Skin epidermis (tissue), 12 donors: ENCODE results near the gene TBX18.
A peak's percentile ranks its signal among the peaks of the same experiment; 100 is the strongest.

ENCODE experiments used
- H3K27ac ChIP-seq, 21 experiments: fragments of 200-600 bp; sonication (generic) in 11 of 21; one replicate each; pipeline ENCODE4 v1.5.0; 2020; ENCODE audit warnings: mild to moderate bottlenecking in 3 of 21, inconsistent platforms in 2 of 21, moderate library complexity in 2 of 21
- H3K4me3 ChIP-seq, 7 experiments: fragments of 200-600 bp; sonication (generic) in 2 of 7; one replicate each; pipeline ENCODE4 v1.5.0; 2020; ENCODE audit warnings: inconsistent platforms in 2 of 7, mild to moderate bottlenecking in 2 of 7, moderate library complexity in 1 of 7

TBX18 gene

DNA sequence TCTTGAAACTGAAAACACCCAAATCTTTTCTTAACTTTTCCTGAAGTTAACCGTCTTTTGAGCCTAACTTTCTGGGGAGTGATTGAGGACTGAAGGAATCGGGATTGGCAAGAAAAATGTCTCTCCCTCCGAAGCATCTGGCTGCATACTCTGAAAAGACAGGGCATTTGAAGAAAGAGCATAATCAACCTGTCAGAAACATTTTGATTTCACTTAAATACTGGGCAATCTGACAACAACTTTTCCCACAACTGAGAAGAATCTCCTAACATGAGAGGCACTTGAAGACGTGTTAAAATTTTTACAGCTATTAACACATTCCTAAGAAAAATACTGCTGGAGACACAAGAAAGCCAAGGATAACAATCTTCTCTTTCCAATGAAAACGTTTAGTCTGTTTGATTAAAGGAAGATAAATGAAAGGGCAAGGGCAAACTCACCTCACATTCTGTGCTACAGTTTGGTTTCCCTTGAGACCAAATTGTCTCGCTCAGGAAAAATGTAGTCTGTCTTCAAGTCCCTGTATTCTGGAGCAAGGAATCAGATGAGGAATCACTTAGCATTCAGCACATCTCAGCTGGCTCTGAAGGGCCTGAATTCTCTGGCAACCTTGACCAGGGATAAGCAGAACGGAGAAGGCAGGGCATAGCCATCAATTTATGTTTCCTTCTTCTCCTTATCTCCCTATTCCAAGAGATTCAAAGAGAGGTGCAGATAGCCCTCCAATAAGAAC lies 76.1 kb downstream of the TBX18 start:
- H3K4me3 ChIP-seq = no peak overlapping the region
- H3K27ac ChIP-seq = peak overlapping the region in 1 of 21 experiments; percentile 1

DNA sequence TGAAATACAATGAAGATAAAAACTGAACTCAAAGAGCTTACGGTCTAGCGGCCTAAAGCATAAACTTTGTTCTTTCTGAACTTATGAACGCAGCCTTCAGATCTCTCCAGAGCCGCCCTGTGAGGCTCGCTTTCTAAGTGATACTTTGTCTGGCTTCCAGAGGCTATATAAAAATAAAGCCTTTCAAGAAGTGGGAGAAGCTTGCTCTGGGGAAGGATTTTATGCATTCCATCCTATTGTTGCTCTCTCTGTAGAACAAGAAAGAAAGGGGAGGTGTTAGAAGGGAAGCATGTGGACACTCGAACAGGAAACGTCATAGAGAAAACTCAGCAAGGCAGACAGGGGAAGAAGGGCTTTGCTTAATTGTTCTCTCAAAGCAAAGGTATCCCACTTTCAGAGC lies 77.0 kb downstream of the TBX18 start:
- Histone ChIP-seq H3K4me3 (no peak overlapping the region), H3K27ac (peak overlapping the region in 1 of 21 experiments; percentile 1)

DNA sequence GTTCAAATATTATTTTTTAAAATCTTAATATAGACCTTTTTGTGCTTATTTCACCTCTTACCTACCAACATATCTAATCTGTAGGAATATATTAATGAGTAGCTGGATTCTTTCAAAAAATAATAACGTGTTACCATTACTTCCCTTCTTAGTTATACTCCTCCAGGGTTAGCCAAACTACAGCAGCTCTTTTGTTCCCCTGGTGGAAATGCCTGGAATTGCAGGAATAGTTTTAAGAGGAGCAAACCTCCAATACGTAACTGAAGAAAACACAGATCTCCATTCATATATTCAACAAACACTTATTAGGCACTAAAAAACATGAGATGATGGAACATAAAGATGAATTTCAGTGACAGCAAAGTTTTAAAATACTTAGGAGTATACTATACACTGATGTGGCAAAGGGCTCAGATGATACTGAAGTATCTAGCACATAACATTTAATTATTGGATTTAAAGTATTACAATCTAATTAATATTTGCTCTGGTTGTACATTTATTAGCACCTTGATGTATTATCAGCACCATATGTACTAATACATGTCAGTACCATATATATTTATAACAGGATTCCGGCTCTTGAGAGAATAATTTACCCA lies 78.3 kb downstream of the TBX18 start:
- Histone ChIP-seq H3K4me3 (no peak overlapping the region), H3K27ac (no peak overlapping the region)

DNA sequence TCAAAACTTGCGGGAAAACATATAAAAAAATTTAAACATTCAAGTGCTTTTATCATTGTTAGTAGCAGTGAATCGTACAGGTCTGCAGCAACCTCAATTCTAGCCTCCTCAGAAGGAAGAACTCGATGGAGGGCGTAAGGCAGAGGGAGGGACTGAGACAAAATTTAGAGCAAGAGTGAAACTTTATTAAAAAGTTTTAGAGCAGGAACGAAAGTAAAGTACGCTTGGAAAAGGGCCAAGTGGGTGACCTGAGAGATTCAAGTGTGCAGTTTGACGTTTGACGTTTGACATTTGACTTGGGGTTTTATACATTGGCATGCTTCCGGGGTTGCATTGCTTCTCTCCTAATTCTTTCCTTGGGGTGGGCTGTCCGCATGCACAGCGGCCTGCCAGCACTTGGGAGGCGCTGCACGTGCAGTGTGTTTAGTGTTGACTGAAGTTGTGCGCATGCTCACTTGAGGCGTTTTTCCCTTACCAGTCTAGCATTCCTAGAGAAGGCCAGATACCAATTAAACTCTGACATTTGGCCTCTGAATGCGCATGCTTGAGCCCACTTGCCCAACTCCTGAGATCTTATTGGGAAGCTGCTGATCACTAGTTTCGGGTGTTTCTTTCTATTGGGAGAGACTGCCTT lies 82.6 kb downstream of the TBX18 start:
- Histone ChIP-seq H3K4me3 (no peak overlapping the region), H3K27ac (no peak overlapping the region)

DNA sequence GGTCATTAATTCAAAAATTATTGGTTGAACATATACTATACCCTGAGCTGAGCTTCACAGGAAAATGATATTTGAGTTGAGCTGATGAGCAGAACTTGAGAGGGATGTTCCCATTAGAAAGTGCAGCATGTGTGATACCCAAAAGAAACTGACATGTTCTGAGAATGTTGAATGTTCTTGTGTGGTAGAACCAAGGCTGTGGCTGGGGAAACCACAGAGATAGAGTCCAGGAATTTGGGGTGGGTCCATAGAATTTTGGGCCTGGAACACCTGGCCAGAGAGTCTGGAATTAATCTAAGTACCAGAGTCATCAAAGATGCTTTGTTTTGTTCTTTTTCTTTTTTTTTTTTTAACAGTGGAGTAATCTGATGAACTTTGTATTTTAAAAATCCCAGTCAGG lies 88.7 kb downstream of the TBX18 start:
- Histone ChIP-seq H3K27ac (no peak overlapping the region), H3K4me3 (no peak overlapping the region)

DNA sequence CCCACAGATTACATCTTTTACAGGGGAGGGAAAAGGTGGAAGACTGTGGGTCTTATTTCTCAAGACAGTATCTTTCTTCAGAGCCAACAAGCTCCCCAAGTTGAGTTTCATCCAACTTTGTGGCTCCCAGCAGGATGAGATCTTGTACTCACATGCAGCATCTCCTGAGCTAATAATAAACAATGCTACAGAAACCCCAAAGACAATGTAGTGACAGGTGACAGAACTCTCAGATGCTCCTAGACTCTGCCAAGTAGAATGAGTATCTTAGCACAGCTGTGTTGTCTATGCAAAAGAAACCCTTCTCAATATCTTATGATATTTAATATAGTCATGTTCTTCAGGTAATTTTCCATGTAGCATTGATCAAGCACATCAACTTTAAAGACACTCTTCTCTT lies 90.0 kb downstream of the TBX18 start:
- Histone ChIP-seq H3K27ac (no peak overlapping the region), H3K4me3 (no peak overlapping the region)

DNA sequence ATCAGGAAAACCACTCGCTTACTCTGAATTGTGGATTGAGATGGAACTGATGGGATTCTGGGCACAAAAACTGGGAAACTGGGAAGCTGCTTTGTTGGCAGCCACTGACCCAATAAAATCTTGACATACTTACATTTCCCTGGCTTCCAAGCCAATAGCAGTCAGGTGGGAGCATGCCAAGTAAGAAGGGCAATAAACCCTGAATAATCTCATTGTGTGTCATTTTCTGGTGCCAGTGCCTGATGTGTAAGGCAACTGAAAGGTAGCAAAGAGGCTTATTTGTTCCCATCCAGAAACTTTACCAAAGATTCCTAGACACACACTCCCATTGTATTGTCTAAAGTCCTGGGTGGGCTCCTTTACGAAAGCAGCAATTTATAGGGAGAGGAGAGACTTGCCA lies 93.2 kb downstream of the TBX18 start:
- no peak overlapping the region for H3K4me3 ChIP-seq
- H3K27ac ChIP-seq = no peak overlapping the region

DNA sequence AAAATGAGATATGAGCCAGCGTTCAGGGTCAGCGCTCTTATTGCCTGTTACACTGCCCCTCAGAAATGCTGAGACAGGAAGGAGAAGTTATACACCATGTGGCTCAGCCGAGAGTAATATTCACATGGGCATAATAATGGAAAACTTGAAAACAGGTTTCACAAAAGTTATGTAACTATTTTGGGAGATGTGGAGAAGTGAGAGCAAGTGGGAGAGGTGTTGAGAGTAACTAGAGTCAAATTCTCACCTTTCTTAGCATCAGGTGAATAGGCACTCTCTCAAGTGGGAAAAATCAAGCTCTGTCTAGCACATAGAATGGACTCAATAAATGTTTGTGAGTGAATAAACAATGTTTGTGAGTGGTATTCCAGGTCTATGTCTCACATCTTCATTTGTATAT lies 94.5 kb downstream of the TBX18 start:
- no peak overlapping the region for H3K27ac ChIP-seq

DNA sequence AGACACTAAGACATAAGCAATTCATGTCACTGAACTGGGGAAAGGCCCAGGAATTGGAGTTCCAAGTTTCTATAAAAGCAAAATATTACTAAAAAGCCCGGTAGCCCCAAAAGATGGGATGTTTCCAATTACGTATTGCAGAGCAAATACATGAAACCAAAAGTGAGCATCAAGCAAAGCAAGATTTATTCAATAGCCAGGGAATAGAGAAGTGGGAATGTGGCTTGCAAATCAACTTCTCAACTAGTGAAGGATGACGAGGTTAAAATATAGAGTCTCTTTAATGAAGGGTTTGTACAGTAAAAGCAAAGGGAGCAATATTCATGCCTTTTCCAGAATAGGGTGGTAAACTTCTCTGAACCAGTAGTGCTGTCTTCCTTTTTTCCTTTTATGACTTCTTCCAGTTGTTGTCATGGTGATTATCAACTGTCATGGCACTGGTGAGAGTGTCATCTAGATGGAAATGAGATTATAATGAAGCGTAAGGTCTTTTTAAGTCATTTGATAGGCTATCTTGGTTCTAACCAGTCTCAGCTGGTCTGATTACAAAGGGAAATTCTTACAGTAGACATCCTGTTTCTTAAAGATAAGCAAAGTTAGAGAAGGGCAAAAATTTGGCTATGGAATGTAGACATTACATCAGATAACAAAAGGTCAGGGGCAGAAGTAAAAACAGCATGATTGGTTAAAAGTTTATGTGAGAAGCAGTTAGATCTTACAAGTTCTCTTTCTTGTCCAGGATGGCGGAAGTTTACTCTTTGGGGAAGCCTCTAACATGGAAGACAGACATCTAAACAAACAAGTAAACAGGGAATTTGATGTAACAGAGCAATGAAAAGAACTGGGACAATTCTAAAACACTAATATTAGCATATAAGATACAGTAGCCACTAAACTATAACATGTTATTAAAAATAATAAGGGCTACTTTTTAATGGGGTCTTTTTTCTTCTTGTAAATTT lies 96.9 kb downstream of the TBX18 start:
- no peak overlapping the region for H3K4me3 ChIP-seq

More for the DNA sequence above, 94.5 kb downstream of the TBX18 start:
- no peak overlapping the region for H3K4me3 ChIP-seq

DNA sequence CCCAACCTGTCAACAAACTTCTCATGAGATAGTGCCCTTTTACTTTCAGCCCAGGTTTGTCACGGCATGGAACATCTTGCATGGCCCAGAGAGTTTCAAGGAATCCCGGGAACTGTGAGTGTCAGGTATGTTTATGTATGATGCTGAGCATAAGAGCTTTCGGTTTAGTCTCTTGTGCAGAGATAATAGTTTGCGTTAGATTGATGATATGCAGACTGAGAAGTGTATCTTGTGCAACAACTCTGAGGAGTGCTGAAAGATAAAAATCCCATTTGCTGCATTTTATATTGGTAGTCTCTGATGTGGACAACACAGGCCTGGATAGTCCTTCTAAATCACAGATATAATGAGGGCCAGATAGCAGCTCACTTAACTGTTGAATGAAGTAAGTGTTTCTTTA lies 99.0 kb downstream of the TBX18 start:
- Histone ChIP-seq H3K4me3 (no peak overlapping the region), H3K27ac (no peak overlapping the region)

More for the DNA sequence above, 96.9 kb downstream of the TBX18 start:
- no peak overlapping the region for H3K27ac ChIP-seq

DNA sequence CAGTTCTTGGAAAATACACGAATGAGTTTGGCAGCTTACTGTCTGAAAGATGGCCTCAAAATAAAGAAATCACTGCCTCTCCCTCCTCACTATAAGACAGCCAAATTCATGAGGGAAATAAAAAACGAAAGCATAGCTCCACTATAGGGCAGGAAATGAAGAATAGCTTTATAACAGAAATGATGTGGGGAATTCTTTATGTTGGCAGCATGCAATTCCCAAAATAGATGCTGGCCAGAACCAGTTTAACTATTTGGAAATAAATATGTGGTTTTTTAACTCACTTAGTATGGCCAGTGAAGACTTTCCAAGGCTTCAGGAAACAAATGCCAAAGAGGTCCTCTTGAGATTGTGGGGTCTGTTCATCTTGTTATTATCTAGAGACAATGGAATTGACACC lies 100.5 kb downstream of the TBX18 start:
- Histone ChIP-seq H3K27ac (no peak overlapping the region), H3K4me3 (no peak overlapping the region)

DNA sequence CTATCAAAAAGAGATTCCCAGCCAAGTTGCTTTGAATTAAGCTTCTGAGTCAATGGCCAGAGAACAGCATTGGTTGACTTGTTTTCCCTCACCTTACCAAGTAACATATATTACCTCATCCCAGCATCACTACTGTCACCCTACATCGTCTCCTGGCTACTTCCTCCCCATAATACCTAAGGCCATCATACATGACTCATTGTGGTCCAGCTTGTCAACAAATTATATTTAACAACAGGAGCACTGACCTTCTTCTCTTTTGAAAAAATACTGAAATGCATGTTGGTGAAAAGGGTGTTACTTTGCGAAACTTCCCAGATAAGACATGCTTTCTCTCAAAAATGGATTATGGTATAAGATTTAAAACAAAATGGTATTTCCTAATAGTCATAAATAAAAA lies 106.9 kb downstream of the TBX18 start:
- Histone ChIP-seq H3K27ac (no peak overlapping the region), H3K4me3 (no peak overlapping the region)

DNA sequence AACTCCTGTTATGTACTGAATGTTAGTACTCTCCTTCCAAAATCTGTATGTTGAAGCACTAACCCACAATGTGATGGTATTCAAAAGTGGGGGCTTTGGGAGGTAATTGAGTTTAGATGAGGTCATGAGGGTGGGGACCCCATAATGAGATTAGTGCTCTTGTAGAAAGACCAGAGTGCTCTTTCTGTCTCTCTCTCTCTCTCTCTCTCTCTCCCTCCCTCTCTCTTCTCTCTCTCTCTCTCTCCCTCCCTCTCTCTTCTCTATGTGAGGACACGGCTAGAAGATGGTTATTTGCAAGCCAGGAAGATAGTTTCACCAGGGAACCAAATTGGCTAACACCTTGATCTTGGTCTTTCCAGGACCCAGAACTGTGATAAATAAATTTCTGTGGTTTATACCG lies 107.4 kb downstream of the TBX18 start:
- Histone ChIP-seq H3K4me3 (no peak overlapping the region), H3K27ac (no peak overlapping the region)

DNA sequence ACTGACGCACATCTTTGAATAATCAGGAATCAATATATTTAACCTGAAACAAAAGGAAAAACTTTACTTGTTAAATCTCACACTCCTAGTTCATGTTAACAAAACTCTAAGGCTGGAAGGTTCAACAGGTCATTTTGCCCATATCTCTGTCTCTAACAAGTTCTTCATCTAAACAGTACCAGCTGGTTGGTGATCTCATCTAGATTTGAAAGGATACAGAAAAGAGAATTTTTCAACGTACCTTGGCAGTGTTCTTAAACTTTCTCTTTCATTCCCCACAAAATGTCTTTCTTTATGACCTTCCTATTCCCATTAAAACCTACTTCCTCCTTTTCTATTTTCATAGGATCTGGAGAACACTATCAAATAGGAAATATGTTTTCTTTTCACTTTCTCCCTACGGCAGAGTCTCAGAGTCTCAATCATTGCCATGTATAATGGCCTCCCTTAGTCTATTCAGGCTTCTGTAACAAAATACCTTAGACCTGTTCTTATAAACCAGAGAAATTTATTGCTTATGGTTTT lies 111.3 kb downstream of the TBX18 start:
- no peak overlapping the region for H3K27ac ChIP-seq
- H3K4me3 ChIP-seq = no peak overlapping the region

DNA sequence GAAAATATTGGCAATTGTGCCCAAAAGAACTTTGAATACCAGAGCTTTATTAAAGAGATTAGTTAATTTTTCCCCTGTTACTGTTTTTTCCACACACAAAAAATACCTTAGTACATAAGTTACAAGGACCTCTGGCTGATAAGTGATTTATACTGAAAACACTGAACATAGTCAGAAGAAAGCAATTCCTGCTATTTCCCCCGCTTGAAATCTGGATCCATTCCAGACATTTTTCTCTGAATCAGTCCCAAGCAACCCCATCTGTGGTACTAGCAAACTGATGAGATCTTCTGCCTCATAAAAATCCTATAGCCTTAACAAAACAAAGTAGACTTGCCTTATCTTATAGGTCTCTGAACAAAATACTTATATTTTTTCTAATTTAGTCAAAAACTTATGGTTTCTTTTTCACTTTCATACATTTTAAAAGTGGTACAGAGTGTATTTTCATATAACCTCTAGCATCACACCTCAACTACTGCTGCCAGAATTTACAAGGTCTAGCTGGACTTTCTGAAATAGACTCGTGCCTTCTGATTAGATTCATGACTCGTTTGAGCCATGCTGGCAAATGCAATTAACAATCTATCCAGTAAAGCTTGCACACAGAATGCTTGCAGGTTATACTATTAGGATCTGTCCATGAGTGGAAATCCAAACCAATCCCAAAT lies 111.9 kb downstream of the TBX18 start:
- Histone ChIP-seq H3K27ac (no peak overlapping the region), H3K4me3 (no peak overlapping the region)

DNA sequence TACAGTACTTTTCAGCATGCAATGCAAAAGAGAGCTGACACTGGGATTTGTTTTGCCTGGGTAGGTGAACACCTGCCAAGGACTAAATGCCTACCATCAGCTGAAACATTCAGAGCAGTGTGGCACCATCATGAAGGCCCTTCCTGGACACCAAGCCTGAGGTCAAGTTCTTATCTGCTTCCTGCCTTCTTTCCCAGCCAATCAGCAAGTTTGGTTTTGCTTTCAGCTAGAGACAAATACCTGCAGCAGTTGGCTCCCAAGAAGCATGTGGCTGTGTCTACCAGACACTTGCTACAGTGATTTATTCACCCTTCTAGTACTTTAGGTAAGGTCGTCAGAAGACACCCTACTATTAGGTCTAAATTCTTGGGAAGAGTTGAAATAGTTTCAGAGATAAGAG lies 112.8 kb downstream of the TBX18 start:
- Histone ChIP-seq H3K27ac (no peak overlapping the region), H3K4me3 (no peak overlapping the region)

DNA sequence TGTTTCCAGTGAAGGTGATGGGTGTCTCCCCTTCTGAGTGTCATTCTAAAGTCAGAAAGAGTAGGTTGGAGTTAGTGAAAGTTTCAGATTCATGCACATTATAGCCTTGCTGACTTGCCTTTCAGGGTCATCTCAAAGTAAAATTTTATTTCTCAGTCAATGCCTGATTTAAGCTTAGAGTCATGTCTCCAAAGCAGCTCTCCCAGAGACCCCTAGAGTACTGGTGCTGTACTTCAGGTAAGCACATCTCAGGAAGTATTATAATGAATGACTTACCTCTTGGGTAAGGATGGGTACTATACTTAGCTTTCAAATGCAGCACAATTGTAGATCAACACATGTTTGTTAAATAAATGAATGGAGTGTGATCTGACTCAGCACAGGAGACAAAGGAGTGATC lies 116.0 kb downstream of the TBX18 start:
- no peak overlapping the region for H3K4me3 ChIP-seq
- no peak overlapping the region for H3K27ac ChIP-seq

DNA sequence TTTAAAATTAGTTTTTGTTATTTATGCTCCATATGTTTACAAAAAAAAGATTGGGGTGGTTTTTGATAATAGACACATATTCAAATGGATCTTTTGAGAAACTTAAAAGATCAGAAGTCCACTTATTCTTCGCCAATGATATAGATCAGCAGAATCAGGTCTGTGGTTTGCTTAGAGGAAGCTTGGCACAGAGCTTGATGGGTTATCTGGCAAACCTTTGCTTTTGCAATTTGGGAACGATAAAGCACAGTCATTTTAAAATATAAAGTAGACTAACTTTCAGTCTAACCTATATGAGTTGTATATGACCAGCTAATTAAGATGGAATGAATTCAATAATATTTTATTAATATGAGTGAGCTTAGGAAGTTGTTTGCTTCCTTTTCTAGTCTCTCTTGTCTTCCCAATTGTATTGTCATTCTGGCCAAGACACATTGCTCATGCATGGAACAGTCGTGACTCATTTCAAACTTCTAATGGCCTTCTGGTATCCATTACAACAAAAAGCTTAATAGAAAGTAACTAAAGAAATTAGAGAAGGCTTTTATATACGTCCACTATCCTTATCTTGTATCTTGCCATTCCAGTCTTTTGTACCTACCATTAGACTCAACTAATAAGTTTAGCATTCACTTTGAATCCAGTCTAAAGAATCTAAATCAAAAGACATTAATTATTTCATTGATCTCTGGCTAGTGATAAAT lies 118.7 kb downstream of the TBX18 start:
- H3K4me3 ChIP-seq = no peak overlapping the region
- H3K27ac ChIP-seq = no peak overlapping the region

DNA sequence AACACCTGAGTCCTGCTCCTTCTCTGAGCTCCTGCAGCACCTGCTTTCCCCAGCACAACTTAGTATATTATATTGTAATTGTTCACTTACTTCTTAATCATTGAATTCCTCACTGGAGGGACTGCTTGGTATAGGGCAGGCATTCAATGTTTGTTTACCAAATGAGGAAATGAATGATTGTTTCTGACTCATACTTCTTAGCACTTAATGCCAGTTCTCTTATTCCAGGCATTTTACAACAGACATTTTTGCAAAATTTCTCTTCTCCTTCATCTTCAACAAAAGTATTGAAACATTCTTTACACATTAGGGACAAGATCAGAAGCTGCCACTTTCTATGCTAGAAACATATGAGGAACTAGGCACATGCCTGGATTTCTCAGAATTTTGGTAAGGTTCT lies 119.4 kb downstream of the TBX18 start:
- H3K27ac ChIP-seq = no peak overlapping the region

More for the DNA sequence above, 119.4 kb downstream of the TBX18 start:
- H3K4me3 ChIP-seq = no peak overlapping the region
